ENCODE data around the gene LINGO1.

LINGO1 gene

DNA sequence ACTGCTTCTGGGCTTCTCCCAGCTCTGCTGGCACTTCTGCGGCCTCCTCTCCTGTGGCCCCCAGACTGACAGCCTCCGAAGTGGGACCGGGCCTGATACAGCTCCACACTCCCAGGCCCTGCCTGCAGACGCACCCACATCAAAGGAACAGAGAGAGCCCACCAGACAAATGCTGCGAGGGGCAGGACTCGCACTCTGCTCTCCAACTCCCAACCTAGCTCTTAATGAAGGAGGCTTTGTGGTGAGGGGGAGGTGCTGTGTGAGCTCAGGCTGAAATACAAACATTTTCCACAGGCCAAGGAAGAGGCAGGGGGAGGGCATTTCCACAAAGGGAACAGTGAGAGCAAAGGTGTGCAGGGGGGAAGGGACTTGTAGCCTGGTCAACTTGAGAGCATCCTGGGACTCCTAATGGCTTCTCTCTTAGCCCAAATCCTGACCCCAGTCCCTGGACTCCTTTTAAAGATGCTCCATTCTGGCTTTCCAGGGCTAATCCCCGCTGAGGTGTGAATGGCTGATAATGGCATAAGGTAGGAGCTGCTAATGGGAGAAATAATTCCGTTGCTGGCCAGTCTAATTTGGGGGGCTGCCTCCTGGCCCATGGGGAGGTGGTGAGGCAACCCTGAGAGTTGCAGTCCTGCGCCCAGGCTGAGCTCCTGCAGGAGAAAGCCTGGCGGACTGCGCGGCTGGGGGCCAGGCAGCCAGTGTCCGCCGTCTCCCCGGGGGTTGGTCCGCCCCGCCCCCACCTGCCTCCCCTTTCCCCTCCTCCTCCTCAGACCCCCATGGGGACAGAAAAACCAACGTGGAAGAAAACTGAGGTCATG, 9.6 kb downstream of the LINGO1 start:
- Histone ChIP-seq H2AFZ (ENCODE audit: low read length, unreplicated experiment) (no peak overlapping the region), H3K27ac (ENCODE audit: low read depth, low read length) (no peak overlapping the region), H3K27me3 (ENCODE audit: insufficient read depth, low read length) (peaks cover 10% of the 10 kb centered on the region), H3K4me1 (ENCODE audit: control insufficient read depth, insufficient read depth, low read length, unreplicated experiment) (no peaks in the 10 kb centered on the region), H3K79me2 (ENCODE audit: control insufficient read depth, insufficient read depth, low read length, unreplicated experiment) (no peaks in the 10 kb centered on the region), H3K4me3 (ENCODE audit: low read depth, low read length) (no peak overlapping the region), H3K36me3 (ENCODE audit: insufficient read depth, low read length) (no peaks in the 10 kb centered on the region)

GRCh38 chr15:77622209-77622933, 10.3 kb downstream of the LINGO1 start:
- H3K79me2 ChIP-seq (ENCODE audit: control insufficient read depth, insufficient read depth, low read length, unreplicated experiment): no peaks in the 10 kb centered on the region
- no peak overlapping the region for H3K27ac ChIP-seq (ENCODE audit: low read depth, low read length)
- H3K27me3 ChIP-seq (ENCODE audit: insufficient read depth, low read length): peaks cover 3% of the 10 kb centered on the region; the same call in 1 of the 2 replicates
- no peak overlapping the region for H2AFZ ChIP-seq (ENCODE audit: low read length, unreplicated experiment)
- no peaks in the 10 kb centered on the region for H3K36me3 ChIP-seq (ENCODE audit: insufficient read depth, low read length)
- H3K4me1 ChIP-seq (ENCODE audit: control insufficient read depth, insufficient read depth, low read length, unreplicated experiment): no peaks in the 10 kb centered on the region
- no peak overlapping the region for H3K4me3 ChIP-seq (ENCODE audit: low read depth, low read length)

DNA sequence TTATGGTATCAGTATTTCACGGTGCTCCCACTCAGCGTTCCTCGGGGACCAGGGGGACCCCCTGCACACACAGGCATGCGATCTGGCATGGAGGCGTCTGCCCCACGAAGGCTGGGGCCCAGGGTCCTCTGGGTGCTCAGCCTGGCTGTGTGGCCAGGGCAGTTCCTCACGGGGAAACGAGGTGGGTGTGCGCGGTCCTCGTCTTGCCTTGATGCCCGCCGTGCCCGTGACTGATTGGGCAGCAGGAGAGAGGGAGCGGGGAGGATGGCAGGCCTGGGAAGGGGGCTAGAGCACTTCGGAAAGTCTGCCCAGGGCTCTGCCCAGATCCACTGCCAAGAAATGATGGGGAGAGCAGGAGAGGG, 10.9 kb downstream of the LINGO1 start:
- H3K79me2 ChIP-seq (ENCODE audit: control insufficient read depth, insufficient read depth, low read length, unreplicated experiment): no peaks in the 10 kb centered on the region
- H3K36me3 ChIP-seq (ENCODE audit: insufficient read depth, low read length): no peaks in the 10 kb centered on the region
- H3K4me3 ChIP-seq (ENCODE audit: low read depth, low read length): no peak overlapping the region
- H3K4me1 ChIP-seq (ENCODE audit: control insufficient read depth, insufficient read depth, low read length, unreplicated experiment): no peaks in the 10 kb centered on the region
- H2AFZ ChIP-seq (ENCODE audit: low read length, unreplicated experiment): no peak overlapping the region
- H3K27ac ChIP-seq (ENCODE audit: low read depth, low read length): no peak overlapping the region
- peaks cover 3% of the 10 kb centered on the region; the same call in 1 of the 2 replicates for H3K27me3 ChIP-seq (ENCODE audit: insufficient read depth, low read length)

- Histone ChIP-seq H3K4me3 (ENCODE audit: low read depth, low read length) (no peak overlapping the region), H3K4me1 (ENCODE audit: control insufficient read depth, insufficient read depth, low read length, unreplicated experiment) (no peaks in the 10 kb centered on the region), H3K27ac (ENCODE audit: low read depth, low read length) (no peak overlapping the region), H2AFZ (ENCODE audit: low read length, unreplicated experiment) (no peak overlapping the region), H3K27me3 (ENCODE audit: insufficient read depth, low read length) (peaks cover 3% of the 10 kb centered on the region; the same call in 1 of the 2 replicates), H3K79me2 (ENCODE audit: control insufficient read depth, insufficient read depth, low read length, unreplicated experiment) (no peaks in the 10 kb centered on the region), H3K36me3 (ENCODE audit: insufficient read depth, low read length) (no peaks in the 10 kb centered on the region)
These were observed 11.6 kb downstream of the LINGO1 start for GRCh38 chr15:77620960-77621647.

DNA sequence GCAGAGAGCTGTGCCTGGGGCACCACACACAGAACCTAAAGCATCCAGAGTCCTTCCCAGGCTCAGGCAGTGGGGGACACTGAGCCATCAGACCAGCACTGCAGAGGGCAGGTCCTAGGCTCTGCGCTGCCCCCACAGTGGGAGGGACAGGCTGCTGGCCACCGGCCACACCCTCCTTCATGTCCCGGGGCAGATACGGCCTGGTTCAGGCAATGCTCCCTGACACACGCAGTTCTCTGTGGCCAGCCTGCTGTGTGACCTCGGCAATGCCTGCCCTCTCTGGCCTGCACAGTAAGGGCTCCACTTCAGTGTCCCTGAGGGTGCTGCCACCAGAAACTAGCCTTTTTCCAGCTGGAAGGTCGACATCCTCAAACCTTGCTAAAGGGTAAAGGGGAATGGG, 12.4 kb downstream of the LINGO1 start:
- Histone ChIP-seq H3K27me3 (ENCODE audit: insufficient read depth, low read length) (no peaks in the 10 kb centered on the region), H2AFZ (ENCODE audit: low read length, unreplicated experiment) (no peak overlapping the region), H3K79me2 (ENCODE audit: control insufficient read depth, insufficient read depth, low read length, unreplicated experiment) (no peaks in the 10 kb centered on the region), H3K4me1 (ENCODE audit: control insufficient read depth, insufficient read depth, low read length, unreplicated experiment) (no peaks in the 10 kb centered on the region), H3K4me3 (ENCODE audit: low read depth, low read length) (no peak overlapping the region), H3K36me3 (ENCODE audit: insufficient read depth, low read length) (no peaks in the 10 kb centered on the region), H3K27ac (ENCODE audit: low read depth, low read length) (no peak overlapping the region)

GRCh38 chr15:77619883-77620282, 12.8 kb downstream of the LINGO1 start:
- Histone ChIP-seq H3K27ac (ENCODE audit: low read depth, low read length) (no peak overlapping the region), H3K79me2 (ENCODE audit: control insufficient read depth, insufficient read depth, low read length, unreplicated experiment) (no peaks in the 10 kb centered on the region), H3K36me3 (ENCODE audit: insufficient read depth, low read length) (no peaks in the 10 kb centered on the region), H2AFZ (ENCODE audit: low read length, unreplicated experiment) (no peak overlapping the region), H3K4me1 (ENCODE audit: control insufficient read depth, insufficient read depth, low read length, unreplicated experiment) (no peaks in the 10 kb centered on the region), H3K27me3 (ENCODE audit: insufficient read depth, low read length) (no peaks in the 10 kb centered on the region), H3K4me3 (ENCODE audit: low read depth, low read length) (no peak overlapping the region)

DNA sequence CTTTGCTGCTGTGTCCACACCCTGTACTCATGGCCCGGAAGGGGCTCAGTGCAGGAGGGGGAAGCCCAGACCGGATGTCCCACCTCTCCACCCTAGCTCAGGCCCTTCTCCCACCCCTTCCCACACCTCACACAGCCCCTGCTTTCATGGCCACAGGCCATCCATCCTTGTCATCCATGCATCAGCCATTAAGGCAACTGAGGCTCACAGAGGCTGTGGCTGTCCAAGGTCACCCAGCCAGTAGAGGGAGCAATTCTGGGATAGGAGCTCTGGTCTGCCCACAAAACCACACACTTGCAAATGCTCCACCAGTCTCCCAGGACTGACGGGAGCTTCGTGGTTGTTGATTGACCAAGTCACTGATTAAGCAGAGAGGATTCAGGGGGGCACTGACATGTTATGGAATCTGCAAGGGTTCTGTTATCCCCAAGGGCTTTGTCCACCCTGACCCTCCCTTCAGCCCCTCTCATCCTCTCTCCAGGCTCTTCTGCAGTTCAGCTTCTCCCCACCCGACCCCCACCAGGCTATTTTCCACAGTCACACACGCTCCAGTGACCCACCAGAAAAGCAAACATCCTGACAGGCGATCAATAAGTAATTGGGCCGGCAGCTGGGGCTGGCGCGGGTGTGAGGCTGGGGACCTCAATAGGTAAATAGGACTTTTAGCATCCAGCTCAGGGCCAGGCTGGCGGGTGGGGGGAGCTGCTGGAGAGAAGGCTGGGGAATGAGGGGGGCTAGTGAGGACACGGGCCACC, 15.1 kb downstream of the LINGO1 start:
- Histone ChIP-seq H3K79me2 (ENCODE audit: control insufficient read depth, insufficient read depth, low read length, unreplicated experiment) (no peaks in the 10 kb centered on the region), H3K27me3 (ENCODE audit: insufficient read depth, low read length) (no peaks in the 10 kb centered on the region), H3K36me3 (ENCODE audit: insufficient read depth, low read length) (no peaks in the 10 kb centered on the region), H2AFZ (ENCODE audit: low read length, unreplicated experiment) (no peak overlapping the region), H3K27ac (ENCODE audit: low read depth, low read length) (no peak overlapping the region), H3K4me3 (ENCODE audit: low read depth, low read length) (no peak overlapping the region), H3K4me1 (ENCODE audit: control insufficient read depth, insufficient read depth, low read length, unreplicated experiment) (no peaks in the 10 kb centered on the region)

DNA sequence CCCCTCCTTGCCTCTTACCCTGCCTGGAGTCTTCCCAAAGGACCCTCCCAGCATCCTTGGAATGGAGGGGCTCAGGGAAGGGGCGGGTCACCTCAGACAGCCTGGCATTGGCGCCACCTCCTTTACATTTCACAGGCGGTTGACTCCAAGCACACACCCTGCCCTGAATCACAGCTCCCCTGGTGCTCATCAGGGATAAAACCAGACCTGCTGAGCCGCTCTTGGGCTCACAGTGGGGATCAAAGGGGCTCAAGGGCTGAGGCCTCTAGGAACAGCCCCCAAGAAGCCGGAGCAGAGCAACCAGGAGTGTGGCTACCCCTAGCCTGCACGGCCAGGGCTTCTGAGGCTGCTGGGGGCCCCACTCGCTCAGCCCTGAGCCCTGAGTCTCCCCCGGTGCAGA, 16.6 kb downstream of the LINGO1 start:
- Histone ChIP-seq H3K36me3 (ENCODE audit: insufficient read depth, low read length) (no peaks in the 10 kb centered on the region), H2AFZ (ENCODE audit: low read length, unreplicated experiment) (no peak overlapping the region), H3K27me3 (ENCODE audit: insufficient read depth, low read length) (no peaks in the 10 kb centered on the region), H3K27ac (ENCODE audit: low read depth, low read length) (no peak overlapping the region), H3K4me1 (ENCODE audit: control insufficient read depth, insufficient read depth, low read length, unreplicated experiment) (no peaks in the 10 kb centered on the region), H3K4me3 (ENCODE audit: low read depth, low read length) (no peak overlapping the region), H3K79me2 (ENCODE audit: control insufficient read depth, insufficient read depth, low read length, unreplicated experiment) (no peaks in the 10 kb centered on the region)

- H2AFZ ChIP-seq (ENCODE audit: low read length, unreplicated experiment): no peak overlapping the region
- no peaks in the 10 kb centered on the region for H3K79me2 ChIP-seq (ENCODE audit: control insufficient read depth, insufficient read depth, low read length, unreplicated experiment)
- H3K36me3 ChIP-seq (ENCODE audit: insufficient read depth, low read length): no peaks in the 10 kb centered on the region
- no peak overlapping the region for H3K4me3 ChIP-seq (ENCODE audit: low read depth, low read length)
- no peaks in the 10 kb centered on the region for H3K4me1 ChIP-seq (ENCODE audit: control insufficient read depth, insufficient read depth, low read length, unreplicated experiment)
- H3K27ac ChIP-seq (ENCODE audit: low read depth, low read length): no peak overlapping the region
- H3K27me3 ChIP-seq (ENCODE audit: insufficient read depth, low read length): no peaks in the 10 kb centered on the region
These were observed 17.2 kb downstream of the LINGO1 start for GRCh38 chr15:77615472-77615871.

- Histone ChIP-seq H2AFZ (ENCODE audit: low read length, unreplicated experiment) (no peak overlapping the region), H3K27me3 (ENCODE audit: insufficient read depth, low read length) (no peaks in the 10 kb centered on the region), H3K27ac (ENCODE audit: low read depth, low read length) (no peak overlapping the region), H3K4me3 (ENCODE audit: low read depth, low read length) (no peak overlapping the region), H3K36me3 (ENCODE audit: insufficient read depth, low read length) (no peaks in the 10 kb centered on the region), H3K79me2 (ENCODE audit: control insufficient read depth, insufficient read depth, low read length, unreplicated experiment) (no peaks in the 10 kb centered on the region), H3K4me1 (ENCODE audit: control insufficient read depth, insufficient read depth, low read length, unreplicated experiment) (no peaks in the 10 kb centered on the region)
These were observed 18.4 kb downstream of the LINGO1 start for GRCh38 chr15:77614251-77614806.
